Upper lobe of left lung (tissue), 6 donors: ENCODE results near the gene CYP2J2. TPM values are rescaled to one million over a fixed set of nuclear protein-coding genes. Genes with fewer than 3 reads are reported as not detected.

Source experiments
- ATAC-seq, 2 donors: fragments of 200-7000 bp; cut with Tn5 transposase; one replicate each; pipeline ENCODE4 v1.9.1; 2022; ENCODE audit warnings: mild to moderate bottlenecking in 2 of 2, moderate library complexity in 2 of 2; ENCODE audit not compliant: low FRiP score in 2 of 2
- DNase-seq, 2 donors: peaks; one replicate each; pipeline ENCODE4 v3.0.0-alpha.2; 2019 to 2020
- H3K27ac ChIP-seq, 4 donors: fragments of 200-600 bp; sonication (generic); one replicate each; pipeline ENCODE4 v1.5.1; 2016 to 2019
- H3K27me3 ChIP-seq, 4 donors: fragments of 200-600 bp; sonication (generic); one replicate each; pipeline ENCODE4 v1.5.1; 2017 to 2019
- H3K36me3 ChIP-seq, 4 donors: fragments of 200-600 bp; sonication (generic); one replicate each; pipeline ENCODE4 v1.5.1; 2016 to 2019
- H3K4me1 ChIP-seq, 4 donors: fragments of 200-600 bp; sonication (generic); one replicate each; pipeline ENCODE4 v1.5.1; 2018 to 2019
- H3K4me3 ChIP-seq, 4 donors: fragments of 200-600 bp; sonication (generic); one replicate each; pipeline ENCODE4 v1.5.1; 2017 to 2019; ENCODE audit warnings: mild to moderate bottlenecking in 2 of 4, moderate library complexity in 1 of 4
- H3K9me3 ChIP-seq, 4 donors: fragments of 200-600 bp; sonication (generic); one replicate each; pipeline ENCODE4 v1.5.1; 2018 to 2019
- CTCF ChIP-seq, 6 experiments: fragments of 450-650 bp in 4 of 6; fragments of 200-600 bp in 2 of 6; sonication (generic) in 2 of 6; IDR thresholded peaks; one replicate each; pipeline ENCODE4 v1.5.1; 2016 to 2019; ENCODE audit warnings: antibody characterized with exemption in 6 of 6
- EP300 ChIP-seq, 4 donors: sonication (generic); formaldehyde crosslinking; IDR thresholded peaks; one replicate each; pipeline ENCODE4 v1.5.1; 2017; ENCODE audit warnings: antibody characterized with exemption in 4 of 4, control low read depth in 2 of 4
- POLR2A ChIP-seq, 4 donors: fragments of 450-650 bp; IDR thresholded peaks; one replicate each; pipeline ENCODE4 v1.5.1; 2016 to 2017; ENCODE audit warnings: antibody characterized with exemption in 4 of 4, mild to moderate bottlenecking in 2 of 4
- POLR2AphosphoS5 ChIP-seq, 2 donors: sonication (generic); formaldehyde crosslinking; IDR thresholded peaks; one replicate each; pipeline ENCODE4 v1.5.1; 2017; ENCODE audit warnings: antibody characterized with exemption in 2 of 2
- WGBS, 2 donors: methylation state at CpG; one replicate each; pipeline ENCODE4 v1.1.5; 2017 to 2018; 5-methylcytosine and 5-hydroxymethylcytosine counted together
- total RNA-seq, 6 donors: library from RNA; depleted of rRNA in 4 of 6; stranded (reverse); fragments of >200 nt in 4 of 6; gene quantifications; one replicate each; pipeline versions ENCODE4 v1.1.0 to v1.2.1, GENCODE V29; 2016 to 2021
- donor health status: DM: no; HTN: no; CAD: no; lungs with moderate emphysema.
- donor health status: DM: no; HTN: yes; CAD: no; lungs with severe emphysema.

The CYP2J2 gene
- total RNA-seq, 6 donors from 2014 or later = 1.4 to 13.1 (median 1.8) TPM

GRCh38 chr1:59948990-59949389, 22.4 kb upstream of the CYP2J2 start:
- no peaks in the 10 kb centered on the region for H3K9me3 ChIP-seq
- DNase-seq (no peak), ATAC-seq (no peak)
- TF ChIP-seq POLR2A (IDR thresholded peaks at IDR 0.05) (no peak), EP300 (IDR thresholded peaks at IDR 0.05) (no peak), POLR2AphosphoS5 (IDR thresholded peaks at IDR 0.05) (no peak), CTCF (IDR thresholded peaks at IDR 0.05) (no peak)
- H3K36me3 ChIP-seq = no peaks in the 10 kb centered on the region
- H3K27ac ChIP-seq = no peak overlapping the region
- H3K4me1 ChIP-seq = no peaks in the 10 kb centered on the region
- H3K27me3 ChIP-seq = no peaks in the 10 kb centered on the region
- no peak overlapping the region for H3K4me3 ChIP-seq
- 46 to 65% methylated on average over 1 of the region's 1 CpG for WGBS, 2 donors

- ATAC-seq (peak; percentile 85 to 94), DNase-seq (peak in 1 of 2 donors; percentile 60)
- TF ChIP-seq POLR2A (IDR thresholded peaks at IDR 0.05) (no peak), CTCF (IDR thresholded peaks at IDR 0.05) (peak; percentile 66 to 88 (median 82))
- WGBS, 2 donors = 5% methylated on average over 6 of the region's 6 CpGs
- Histone ChIP-seq H3K4me3 (no peak overlapping the region), H3K4me1 (no peaks in the 10 kb centered on the region), H3K27me3 (no peaks in the 10 kb centered on the region), H3K36me3 (no peaks in the 10 kb centered on the region), H3K27ac (no peak overlapping the region), H3K9me3 (no peaks in the 10 kb centered on the region)
These were observed 20.7 kb upstream of the CYP2J2 start for GRCh38 chr1:59947047-59947938.

- H3K36me3 ChIP-seq = no peaks in the 10 kb centered on the region
- no peak for TF ChIP-seq POLR2AphosphoS5 (IDR thresholded peaks at IDR 0.05)
- TF ChIP-seq CTCF (IDR thresholded peaks at IDR 0.05) = no peak
- TF ChIP-seq POLR2A (IDR thresholded peaks at IDR 0.05) = no peak
- TF ChIP-seq EP300 (IDR thresholded peaks at IDR 0.05) = no peak
- H3K27me3 ChIP-seq = no peaks in the 10 kb centered on the region
- no peak overlapping the region for H3K27ac ChIP-seq
- no peak overlapping the region for H3K4me3 ChIP-seq
- WGBS, 2 donors = 17 to 43% methylated on average over 1 of the region's 1 CpG
- DNase-seq (no peak), ATAC-seq (no peak)
- H3K4me1 ChIP-seq = no peaks in the 10 kb centered on the region
- H3K9me3 ChIP-seq = no peaks in the 10 kb centered on the region
These were observed 19.2 kb upstream of the CYP2J2 start for GRCh38 chr1:59945790-59946189.

- DNase-seq (no peak), ATAC-seq (peak in 1 of 2 donors; percentile 19)
- H3K36me3 ChIP-seq = no peaks in the 10 kb centered on the region
- H3K4me1 ChIP-seq = no peaks in the 10 kb centered on the region
- no peaks in the 10 kb centered on the region for H3K27me3 ChIP-seq
- TF ChIP-seq CTCF (IDR thresholded peaks at IDR 0.05) (no peak), EP300 (IDR thresholded peaks at IDR 0.05) (no peak), POLR2A (IDR thresholded peaks at IDR 0.05) (no peak)
- H3K9me3 ChIP-seq = peaks cover 0 to 2% (median 0%) of the 10 kb centered on the region in 4 donors
- no peak overlapping the region for H3K4me3 ChIP-seq
- 76 to 96% methylated on average over 4 of the region's 4 CpGs for WGBS, 2 donors
- H3K27ac ChIP-seq = no peak overlapping the region
These were observed 12.8 kb upstream of the CYP2J2 start for GRCh38 chr1:59939393-59939792.
